ENCODE measurements around the gene OR14A16.

DNA sequence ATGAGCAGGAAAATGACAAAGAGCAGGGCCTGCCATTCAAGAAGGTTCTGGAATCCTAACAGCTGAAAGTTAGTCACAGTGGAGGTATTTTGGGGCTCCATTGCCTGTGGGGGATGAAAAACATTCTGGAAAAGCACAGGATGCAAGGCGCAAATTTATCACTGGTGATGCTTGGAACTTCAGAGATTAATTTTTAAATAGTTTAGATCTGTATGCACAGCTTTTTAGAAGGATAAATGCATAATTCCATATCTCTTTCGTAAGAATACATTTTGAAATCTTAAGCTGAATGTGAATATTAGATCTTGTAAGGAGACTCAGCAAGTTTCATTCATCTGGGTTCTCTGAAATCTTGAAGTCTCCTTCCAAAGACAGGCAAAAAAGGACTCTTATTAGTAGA lies 17.9 kb upstream of the OR14A16 start, which contains the start of gene OR11L1:
- TF ChIP-seq, protein P1, sequence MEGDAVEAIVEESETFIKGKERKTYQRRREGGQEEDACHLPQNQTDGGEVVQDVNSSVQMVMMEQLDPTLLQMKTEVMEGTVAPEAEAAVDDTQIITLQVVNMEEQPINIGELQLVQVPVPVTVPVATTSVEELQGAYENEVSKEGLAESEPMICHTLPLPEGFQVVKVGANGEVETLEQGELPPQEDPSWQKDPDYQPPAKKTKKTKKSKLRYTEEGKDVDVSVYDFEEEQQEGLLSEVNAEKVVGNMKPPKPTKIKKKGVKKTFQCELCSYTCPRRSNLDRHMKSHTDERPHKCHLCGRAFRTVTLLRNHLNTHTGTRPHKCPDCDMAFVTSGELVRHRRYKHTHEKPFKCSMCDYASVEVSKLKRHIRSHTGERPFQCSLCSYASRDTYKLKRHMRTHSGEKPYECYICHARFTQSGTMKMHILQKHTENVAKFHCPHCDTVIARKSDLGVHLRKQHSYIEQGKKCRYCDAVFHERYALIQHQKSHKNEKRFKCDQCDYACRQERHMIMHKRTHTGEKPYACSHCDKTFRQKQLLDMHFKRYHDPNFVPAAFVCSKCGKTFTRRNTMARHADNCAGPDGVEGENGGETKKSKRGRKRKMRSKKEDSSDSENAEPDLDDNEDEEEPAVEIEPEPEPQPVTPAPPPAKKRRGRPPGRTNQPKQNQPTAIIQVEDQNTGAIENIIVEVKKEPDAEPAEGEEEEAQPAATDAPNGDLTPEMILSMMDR (IDR thresholded peaks at IDR 0.05): no peak
- no peak for TF ChIP-seq POLR2A (IDR thresholded peaks at IDR 0.05)
